Fibroblast of villous mesenchyme (primary cell): ENCODE results near the gene FAM162B. TPM values are rescaled to one million over a fixed set of nuclear protein-coding genes. Genes with fewer than 3 reads are reported as not detected.

Experiments used
- DNase-seq: peaks from one replicate; pipeline ENCODE4 v3.0.0-alpha.2; 2010; ENCODE audit warnings: low read depth
- H3K4me3 ChIP-seq: 2 replicates; pipeline ENCODE4 v1.5.1; 2011; ENCODE audit warnings: low read depth, mild to moderate bottlenecking, low read length
- total RNA-seq: library from RNA; depleted of rRNA; stranded (reverse); fragments of >200 nt; gene quantifications from 2 replicates; pipeline ENCODE4 v1.2.3, GENCODE V29; 2012
- TF ChIP-seq, protein P1 (sequence below): IDR thresholded peaks from 2 replicates; pipeline ENCODE4 v1.5.1; 2012; ENCODE audit warnings: low read depth, mild to moderate bottlenecking, low read length; ENCODE audit not compliant: insufficient read depth

FAM162B gene
- 3.9 and 10.3 TPM in 2 replicates for total RNA-seq

DNA sequence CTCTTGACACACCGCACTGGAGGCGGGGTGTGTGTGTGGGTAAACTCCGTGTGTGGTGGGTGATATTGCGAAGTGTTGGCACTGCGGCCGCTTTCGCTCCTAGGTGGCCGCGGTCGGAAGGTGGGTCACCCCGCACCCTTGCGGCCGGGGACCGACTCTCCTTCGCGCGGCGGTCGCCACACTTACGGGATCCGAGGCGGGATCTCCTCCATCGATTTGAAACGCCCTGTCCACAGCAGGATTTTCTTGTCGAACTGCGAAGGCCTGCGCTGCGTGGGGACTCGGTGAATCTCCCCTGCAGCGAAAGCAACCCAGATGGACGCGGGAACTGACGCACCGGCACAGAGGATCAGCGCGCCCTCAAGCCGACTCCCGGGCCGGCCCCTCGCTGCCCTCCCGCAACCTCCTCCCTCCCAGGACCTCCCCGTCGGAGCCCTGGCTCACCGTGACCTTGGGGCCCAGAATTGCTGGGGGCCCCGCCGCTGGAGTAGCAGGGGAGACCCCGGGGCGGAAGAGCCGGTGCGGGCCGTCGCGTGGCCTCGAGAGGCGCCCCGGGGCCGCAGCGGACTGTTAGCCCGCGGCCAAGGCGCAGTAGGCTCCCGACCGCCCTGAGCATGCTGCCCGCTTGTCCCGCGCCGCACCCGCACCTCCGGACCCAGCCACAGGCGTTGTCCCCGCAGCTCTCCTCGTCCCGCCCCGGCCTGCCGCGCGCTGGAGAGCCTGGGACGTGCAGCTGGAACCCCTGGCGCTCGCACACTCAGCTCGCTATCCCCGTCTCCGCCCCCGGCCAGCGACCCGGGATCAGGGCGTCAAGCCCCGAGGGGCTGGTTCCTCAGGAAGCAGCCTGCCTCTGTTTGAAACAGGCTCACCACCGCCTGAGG lies at the start of gene FAM162B:
Gene FAM162B, minus strand, starts transcription at position 759 of the 881 bp plus-strand sequence. Its CDS starts 143 bp downstream, at position 616.
- DNase-seq: peak; percentile 20
- H3K4me3 ChIP-seq: peak within 1 kb of the TSS; percentile 60
- TF ChIP-seq, protein P1, sequence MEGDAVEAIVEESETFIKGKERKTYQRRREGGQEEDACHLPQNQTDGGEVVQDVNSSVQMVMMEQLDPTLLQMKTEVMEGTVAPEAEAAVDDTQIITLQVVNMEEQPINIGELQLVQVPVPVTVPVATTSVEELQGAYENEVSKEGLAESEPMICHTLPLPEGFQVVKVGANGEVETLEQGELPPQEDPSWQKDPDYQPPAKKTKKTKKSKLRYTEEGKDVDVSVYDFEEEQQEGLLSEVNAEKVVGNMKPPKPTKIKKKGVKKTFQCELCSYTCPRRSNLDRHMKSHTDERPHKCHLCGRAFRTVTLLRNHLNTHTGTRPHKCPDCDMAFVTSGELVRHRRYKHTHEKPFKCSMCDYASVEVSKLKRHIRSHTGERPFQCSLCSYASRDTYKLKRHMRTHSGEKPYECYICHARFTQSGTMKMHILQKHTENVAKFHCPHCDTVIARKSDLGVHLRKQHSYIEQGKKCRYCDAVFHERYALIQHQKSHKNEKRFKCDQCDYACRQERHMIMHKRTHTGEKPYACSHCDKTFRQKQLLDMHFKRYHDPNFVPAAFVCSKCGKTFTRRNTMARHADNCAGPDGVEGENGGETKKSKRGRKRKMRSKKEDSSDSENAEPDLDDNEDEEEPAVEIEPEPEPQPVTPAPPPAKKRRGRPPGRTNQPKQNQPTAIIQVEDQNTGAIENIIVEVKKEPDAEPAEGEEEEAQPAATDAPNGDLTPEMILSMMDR: no peak

DNA sequence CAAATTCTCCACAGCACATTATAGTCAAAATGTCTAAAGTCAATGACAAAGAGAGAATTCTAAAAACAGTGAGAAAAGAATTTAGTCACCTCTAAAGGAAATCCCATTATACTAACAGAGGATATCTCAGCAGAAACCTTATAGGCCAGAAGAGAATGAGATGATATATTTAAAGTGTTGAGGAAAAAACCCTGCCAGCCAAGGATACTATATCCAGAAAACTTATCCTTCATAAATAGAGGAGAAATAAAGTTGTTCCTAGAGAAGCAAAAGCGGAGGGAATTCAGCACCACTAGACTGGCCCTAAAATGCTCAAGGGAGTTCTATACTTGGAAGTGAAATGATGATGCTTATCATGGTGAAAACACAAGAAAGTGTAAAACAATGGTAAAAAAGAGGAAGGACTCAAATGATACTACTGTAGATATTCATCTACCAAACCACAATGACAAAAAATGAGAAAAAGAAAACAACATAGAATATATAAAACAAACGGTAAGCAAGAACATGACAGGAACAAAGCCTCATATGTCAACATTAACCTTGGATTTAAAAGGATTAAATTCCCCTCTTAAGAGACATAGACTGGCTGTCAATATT lies 46.6 kb upstream of the FAM162B start:
- no peak for DNase-seq
- TF ChIP-seq, protein P1: no peak
- H3K4me3 ChIP-seq: no peak overlapping the region

DNA sequence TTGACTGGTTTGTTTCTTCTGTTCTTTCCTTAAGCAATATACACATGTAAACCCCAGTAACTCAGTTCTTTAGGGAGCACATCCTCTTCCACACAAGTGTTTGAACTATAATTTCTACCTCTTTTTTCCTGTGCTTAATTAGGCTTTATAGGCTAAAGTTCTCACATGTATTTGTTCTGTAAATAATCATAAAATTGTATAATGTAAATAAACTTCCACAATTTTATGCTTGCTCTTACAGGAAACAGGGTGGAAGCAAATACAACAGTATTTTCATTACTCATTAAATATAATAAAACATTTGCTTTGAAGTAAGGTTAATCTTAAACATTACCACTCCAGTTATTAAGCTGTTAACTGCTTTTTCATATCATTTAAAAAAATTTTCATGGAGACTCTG lies 36.5 kb upstream of the FAM162B start:
- no peak overlapping the region for H3K4me3 ChIP-seq
- TF ChIP-seq, protein P1: no peak
- DNase-seq: no peak

DNA sequence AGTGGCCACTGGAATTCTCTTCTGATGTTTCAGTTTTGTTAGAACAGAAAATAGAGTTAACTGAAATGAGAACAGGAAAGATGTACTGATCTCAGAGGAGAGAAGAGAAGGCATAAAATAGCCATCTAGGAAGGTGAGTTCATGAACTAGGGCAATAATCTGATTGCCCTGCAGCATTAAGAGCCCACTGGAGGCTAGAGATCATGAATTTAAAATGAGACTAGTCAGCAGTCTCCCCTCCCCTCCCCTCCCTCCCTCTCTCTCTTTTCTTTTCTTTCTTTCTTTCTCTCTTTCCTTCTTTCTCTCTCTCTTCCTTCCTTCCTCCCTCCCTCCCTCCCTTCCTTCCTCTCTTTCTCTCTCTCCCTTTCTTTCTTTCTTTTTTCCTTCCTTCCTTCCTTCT lies 34.4 kb upstream of the FAM162B start:
- DNase-seq: no peak
- TF ChIP-seq, protein P1: no peak
- H3K4me3 ChIP-seq: no peak overlapping the region

DNA sequence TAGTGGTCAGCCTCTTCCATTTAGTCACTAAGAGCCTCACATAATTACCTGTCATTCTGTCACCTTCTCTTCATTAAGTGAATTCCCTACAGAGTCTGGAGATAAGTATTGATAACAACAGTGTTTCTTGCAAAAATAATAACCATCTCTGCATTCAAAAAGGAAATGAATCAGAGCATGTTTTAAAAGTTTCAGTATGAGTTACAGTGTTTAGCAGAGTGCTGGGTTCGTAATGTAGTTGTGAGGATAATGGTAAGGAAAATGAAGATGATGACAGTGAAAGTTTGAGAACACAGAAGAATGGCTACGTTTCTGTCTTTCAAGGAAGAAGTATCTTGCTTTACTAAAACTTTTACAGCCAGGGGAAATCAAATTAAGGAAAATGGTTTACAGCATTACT lies 32.1 kb upstream of the FAM162B start:
- no peak for DNase-seq
- TF ChIP-seq, protein P1: no peak
- no peak overlapping the region for H3K4me3 ChIP-seq

DNA sequence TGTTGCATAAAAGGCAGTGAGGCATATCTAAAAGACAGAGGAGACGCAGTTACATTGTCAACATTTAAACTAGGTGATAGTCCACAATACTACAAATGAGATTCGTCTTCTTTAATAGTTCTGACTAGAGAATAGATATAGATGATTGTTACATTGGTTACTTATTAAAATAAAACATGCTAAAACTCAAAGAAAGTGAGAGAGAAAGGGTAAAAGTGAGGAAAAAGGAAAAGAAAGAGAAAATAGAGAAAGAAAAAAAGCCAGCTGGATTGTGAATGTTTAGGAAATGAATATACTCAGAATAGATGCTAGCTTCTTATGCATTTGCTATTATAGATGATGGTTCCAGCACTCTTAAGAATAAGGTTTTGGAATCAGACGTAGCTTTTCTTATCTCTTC lies 27.7 kb upstream of the FAM162B start:
- H3K4me3 ChIP-seq: no peak overlapping the region
- TF ChIP-seq, protein P1: no peak
- no peak for DNase-seq

DNA sequence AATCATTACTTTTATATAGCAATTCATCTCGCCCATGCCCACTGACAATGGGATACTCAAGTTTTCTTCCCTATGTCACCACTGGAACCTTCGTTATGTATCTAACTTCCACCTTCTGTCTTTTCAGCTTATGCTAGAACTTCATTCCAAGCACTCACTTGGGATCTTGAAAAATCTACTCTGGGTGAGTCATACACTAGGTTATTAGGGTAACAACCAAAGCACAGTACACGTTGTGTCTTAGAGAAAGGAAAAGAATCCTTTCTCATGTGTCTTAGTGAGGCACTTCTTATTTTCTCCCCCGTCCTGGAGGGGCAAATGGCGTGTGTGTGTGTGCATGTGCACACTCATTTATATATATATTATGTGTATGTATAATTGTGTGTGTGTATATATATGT lies 18.3 kb upstream of the FAM162B start:
- no peak overlapping the region for H3K4me3 ChIP-seq
- peak; percentile 8 for DNase-seq
- TF ChIP-seq, protein P1: no peak
